ENCODE measurements around the gene TESPA1.
"Not testable (repeated sequence)": the region's sequence is repeated elsewhere in the genome, so short reads cannot be mapped to it uniquely, and the experiment has no call there.

Gene TESPA1, protein sequence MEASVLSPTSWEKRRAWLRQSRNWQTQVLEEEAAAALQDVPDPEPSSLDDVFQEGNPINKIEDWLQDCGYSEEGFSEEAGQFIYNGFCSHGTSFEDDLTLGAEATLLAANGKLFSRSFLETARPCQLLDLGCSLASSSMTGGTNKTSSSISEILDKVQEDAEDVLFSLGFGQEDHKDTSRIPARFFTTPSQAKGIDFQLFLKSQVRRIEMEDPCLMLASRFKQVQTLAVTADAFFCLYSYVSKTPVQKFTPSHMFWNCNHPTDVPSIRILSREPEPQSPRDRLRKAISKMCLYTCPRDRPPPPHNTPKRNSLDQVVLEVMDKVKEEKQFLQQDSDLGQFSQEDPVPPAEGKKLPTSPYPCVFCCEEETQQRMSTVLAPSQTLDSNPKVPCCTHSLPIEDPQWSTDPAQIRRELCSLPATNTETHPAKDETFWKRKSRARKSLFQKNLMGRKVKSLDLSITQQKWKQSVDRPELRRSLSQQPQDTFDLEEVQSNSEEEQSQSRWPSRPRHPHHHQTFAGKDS

DNA sequence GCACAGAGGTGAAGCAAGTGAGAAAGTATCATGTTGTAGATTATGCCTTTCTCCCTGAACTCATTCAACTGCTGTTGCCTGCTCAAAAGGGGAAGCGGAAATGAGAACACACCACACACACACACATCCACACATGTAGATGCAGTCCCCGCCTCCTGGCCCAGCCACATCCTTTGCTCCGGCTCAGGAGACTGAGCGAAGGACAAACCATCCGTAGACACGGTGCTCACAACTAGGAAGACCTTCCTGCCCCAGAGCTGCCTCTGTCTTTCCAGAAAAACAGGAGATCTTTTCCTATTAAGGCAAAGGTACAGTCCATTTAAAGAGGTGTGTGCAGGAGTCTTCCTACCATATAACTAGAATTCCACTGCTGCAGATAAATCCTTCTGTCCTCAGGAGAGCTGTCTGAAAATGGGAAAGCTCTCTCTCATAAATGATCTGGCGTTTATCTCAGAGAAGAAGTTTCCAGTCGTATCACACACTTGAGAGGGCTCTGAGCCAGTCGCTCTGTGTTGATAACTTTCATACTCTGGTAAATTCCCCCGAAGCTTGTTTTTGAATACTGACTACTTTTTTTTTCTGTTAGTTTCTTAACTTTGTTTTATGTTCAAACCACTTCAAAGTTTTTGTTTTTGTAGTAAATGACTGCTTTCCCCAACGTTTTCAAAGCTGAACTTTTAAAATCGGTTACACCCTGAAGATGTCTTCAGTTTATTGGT is at the start of gene TESPA1:
TESPA1 (minus strand) TSS at position 105 of the 719 bp plus-strand sequence. CDS start 10,200 bp downstream, outside the sequence.
- DNase-seq: no peak

DNA sequence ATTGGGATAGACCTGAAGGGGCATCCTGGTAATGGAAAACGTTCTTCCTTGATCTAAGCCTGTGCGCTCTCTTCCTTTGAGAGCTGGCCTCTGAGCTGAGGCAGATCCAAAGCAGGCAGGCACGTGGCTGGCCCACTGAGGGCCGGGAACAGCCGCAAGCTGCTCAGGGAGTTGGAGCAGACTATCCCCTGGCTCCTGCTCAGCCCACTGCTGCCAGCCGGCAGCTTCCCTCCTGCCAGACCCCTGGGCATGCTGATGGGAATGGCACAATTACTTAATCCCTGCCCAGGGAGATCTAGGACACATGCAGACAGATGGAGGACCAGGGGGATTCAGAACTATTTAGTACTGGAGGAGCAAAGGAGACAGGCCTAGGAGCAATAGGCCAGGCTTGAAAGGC is 49.7 kb upstream of the TESPA1 start:
- DNase-seq: no peak

DNA sequence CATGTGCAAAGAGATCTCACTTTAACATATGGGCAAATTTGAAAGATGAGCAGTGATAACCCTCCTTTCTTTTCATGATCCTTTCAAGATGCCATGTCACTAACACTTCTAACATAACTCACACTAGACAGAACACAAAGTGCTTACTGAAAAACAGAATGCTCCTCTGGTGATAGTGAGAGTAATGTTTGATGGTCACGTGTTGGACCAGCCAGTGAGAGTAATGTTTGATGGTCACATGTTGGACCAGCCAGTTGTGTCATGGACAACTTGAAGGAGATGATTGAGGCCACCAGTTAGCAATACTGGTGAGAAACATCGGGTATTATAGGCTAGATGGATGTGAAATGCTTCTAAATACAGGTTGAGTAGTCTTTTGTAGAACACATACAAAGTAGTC is 40.9 kb upstream of the TESPA1 start:
- no peak for DNase-seq

DNA sequence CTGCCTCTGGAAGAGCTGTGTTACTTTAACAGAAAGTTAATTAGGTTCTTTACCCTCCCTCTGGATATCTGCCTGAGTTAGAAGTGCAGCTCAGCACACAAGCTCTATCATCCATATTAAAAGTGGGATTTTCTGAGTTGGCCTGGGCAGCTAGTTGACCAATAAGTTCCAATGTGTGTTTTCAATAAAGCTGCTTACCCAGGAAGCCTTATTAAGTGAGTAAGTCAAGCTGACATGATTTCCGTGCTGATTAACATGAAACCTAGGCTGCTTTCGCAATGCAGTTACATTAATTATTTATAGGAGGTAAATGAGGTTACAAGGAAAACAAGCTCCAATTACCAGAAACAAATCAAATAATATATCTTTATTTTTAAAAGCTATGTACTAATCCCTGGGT is 40.0 kb upstream of the TESPA1 start:
- no peak for DNase-seq

DNA sequence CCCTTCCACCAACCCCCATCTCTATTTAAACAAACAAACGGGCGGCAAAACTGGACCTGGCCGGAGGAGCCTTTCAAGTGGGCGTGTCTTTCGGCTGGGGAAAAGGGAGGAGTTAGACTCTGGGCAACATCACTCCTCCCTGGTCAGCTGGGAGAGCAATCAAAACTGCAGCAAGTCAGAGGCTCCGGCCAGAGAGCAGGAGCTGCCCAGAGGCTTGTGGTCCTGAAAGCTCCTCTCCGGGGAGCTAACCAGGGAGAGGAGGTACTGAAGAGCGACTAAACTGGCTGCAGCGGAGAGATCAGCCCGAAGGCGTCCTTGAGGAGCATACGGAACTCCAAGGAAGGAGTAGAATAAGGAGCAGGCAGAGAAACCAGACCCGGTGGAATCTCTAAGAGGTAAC is 35.2 kb upstream of the TESPA1 start, which contains the start of gene NEUROD4:
NEUROD4 (plus strand) TSS at position 191 of the 400 bp plus-strand sequence. CDS start 6,466 bp downstream, outside the sequence.
- DNase-seq: no peak

DNA sequence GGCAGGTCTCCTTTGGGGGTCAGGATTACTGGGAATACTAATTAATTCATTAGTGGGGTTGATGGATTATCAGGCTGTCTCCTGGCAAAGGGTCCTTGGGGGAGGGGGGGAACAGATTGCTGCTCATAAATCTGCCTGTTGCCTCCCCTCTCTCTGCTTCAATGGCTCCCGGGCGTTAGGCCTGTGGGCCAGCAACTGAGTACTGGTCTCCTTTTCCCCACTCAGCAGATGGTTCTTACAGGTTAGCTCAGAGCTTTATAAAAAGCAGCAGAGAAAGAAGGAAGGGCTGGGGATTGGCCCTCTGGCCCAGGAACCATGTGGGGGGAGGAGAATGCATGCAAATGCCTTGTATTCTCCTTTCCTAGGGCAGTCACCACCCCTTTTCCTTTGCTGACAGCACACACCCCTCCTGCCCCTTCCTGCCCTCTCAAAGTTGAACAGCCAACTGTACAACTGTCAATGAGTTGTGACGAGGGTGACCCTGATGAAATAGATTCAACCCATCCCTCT is 32.9 kb upstream of the TESPA1 start:
- DNase-seq: no peak

DNA sequence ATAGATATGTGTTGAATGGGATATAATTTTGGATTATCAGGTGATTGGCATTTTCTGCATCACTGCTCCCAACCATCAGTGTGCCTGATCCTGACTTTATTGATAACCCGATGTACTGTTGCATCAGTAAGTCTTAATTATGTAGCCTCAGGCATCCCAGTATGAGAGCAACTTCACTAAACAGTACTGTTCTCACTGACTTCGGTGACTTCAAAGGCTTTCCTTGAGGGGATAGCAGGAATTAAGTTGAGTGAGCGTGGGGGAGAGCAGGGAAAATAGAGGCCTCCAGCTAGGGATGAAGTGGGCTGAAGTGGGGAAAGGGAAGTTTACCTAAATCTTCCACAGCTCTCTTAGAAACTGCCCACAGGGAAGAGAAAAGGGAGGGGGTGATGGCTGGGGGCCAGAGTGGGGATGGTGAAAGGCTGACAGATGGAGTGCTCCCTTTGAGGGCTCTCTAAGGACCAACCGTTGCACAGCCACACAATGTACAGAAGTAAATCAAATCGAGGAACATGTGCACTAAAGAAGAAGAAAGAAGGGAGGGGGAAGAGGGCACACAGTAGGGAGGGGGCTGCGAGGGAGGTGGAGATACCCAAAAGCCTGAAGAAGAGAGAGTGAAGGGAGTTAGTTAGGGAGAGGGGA is 24.5 kb upstream of the TESPA1 start:
- DNase-seq: no peak

DNA sequence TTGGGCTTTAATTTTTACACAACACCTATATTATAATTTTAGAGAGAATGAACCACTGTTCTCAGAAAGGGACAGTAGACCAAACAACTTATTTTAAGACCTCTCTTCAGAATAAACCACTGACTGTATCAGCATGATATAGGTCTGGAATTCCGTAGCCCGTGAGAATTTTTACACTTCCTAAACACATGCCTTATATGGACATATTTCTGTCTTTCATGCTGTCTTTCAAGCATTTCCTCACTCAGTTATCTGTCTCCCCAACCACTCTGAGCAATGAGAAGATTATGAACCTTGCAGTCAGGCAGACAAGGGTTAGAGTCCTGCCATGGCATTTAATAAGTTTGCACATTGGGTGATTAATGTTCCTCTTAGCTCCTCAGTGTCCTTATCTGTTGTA is 17.8 kb upstream of the TESPA1 start:
- DNase-seq: no peak

DNA sequence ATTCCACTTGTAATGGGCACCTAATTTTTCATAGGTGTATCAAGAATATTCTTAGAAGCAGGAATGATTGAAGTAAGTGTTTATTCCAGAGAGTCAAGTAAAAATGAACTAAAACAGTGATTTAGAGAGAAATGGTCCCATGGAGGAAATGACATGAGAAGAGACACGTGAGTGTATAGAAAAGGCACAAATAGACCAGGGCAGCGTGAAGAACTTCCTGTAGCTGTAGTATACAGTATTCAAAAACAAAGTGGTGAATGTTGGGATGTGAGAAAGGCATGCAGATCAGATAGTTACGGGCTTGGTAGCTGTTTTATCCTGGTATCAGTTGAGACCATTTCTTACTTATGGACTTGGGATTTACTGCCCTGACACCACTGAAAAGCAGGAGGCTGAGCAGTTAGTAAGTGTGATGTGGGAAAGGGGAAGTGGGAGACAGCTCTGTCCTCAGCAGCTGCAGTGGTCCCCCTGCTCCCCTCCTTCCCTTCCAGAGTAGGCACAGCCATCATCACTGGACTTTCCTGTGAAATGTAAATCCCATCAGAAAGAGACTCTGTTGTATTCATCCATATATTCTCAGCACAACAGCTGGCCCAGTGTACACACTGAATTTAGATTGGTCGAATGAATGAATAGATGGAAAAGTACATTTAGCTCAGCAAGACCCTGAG is 16.8 kb upstream of the TESPA1 start:
- DNase-seq: no peak

DNA sequence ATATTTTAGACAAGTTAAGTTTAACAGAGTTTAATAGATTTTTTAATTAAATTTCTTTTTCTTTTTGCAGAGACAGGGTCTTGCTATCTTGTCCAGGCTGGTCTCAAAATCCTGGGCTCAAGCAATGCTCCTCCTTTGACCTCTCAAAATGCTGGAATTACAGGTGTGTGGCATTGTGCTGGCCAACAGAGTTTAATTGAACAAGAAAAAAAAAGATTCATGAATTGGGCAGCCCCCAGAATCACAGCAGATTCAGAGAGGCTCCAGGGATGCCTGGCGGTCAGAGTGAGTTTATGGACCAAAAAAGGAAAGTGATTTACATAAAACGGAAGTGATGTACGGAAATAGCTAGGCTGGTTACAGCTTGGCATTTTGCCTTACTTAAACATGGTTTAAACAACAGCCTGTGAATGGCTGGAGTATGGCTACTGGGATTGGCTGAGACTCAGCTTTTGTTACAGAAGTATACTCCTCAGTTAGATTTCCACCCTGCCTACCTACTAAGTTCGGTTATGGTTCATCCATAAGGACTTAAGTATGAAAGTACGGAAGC is 14.5 kb upstream of the TESPA1 start:
- DNase-seq: no peak

DNA sequence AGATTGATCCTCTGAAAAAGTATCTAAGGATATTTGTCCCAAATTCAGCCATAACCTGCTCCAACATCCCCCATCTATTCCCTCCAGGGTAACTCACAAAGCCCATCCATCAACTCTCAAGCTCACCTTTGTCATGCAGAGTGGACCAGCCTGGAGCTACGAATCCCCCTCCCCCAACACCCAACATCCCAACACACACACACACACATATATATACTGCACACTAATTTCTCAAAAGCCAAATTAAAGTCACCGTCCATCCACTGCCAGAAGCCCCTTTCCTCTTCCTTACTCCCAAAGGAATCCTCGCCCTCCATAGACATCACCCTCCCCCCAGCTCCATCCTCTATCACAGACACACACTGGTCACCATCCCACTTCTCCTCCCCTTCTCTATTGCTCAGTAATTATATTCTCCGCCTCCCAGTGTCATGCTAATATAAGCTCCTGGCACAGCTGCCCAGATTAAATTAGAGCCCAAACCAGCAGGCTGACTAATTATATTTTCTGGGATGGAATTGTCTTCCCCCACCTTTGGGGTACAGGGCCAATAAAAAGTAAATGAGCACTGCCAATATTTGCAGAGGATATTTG is 13.5 kb upstream of the TESPA1 start:
- DNase-seq: no peak

DNA sequence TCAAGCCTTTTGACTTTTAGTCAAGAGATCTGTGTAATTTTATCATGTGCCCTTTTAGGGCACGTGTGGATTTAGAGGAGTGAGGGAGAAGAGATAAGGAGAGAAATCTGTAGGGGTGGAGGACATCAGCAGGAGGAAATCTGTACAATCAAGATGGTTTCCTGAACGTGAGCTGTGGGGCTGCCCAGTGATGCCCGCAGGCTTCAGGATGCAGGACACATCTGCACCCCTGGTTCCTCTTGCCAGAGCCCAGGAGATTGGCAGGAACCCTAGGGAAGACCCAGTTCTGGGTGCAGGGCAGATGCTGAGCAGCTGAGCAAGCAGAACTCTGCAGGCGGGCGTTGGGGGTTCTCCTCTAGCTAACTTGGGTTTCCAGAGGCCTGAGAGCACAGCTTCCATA is 11.6 kb upstream of the TESPA1 start:
- no peak for DNase-seq

DNA sequence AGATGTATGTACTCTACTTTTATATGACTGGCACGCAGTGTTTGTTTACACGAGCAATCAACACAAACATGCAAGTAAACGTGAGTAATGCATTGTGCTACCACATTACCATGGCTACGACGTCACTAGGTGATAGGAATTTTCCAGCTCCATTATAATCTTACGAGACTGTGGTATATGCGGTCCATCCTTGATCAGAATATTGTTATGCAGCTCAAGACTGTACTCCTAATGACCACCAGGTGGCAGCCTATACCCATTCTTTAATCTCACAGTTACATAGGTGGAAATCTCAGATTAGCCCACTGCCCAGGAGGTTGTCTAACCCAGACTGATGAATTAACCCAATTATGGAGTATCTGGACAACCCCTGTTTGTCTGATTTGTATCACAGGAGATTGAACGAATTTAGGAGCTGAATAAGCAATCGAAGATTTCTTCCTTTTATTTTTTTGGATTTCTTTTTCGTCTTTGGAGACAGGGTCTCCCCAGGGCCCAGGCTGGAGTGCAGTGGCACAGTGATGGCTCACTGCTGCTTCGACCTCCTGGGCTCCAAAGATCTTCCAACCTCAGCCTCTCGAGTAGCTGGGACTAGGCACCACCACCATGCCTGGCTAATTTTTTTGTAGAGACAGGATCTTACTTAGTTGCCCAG is 8.7 kb upstream of the TESPA1 start:
- peak in 1 of 2 experiments; percentile 4 for DNase-seq

DNA sequence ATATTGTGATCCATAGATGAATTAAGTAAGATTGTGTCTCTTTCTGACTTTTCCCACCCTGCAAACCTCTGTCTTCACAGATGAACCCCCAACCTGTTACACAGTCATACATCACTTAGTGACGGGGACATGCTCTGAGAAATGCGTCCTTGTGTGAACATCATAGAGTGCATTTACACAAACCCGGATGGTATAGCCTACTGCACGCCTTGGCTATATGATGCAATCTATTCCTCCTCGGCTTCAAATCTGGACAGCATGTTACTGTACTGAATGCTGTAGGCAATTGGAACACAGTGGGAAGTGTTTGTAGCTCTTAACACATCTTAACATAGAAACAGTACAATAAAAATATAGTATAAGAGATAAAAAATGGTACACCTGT is 7.4 kb upstream of the TESPA1 start:
- DNase-seq: no peak

DNA sequence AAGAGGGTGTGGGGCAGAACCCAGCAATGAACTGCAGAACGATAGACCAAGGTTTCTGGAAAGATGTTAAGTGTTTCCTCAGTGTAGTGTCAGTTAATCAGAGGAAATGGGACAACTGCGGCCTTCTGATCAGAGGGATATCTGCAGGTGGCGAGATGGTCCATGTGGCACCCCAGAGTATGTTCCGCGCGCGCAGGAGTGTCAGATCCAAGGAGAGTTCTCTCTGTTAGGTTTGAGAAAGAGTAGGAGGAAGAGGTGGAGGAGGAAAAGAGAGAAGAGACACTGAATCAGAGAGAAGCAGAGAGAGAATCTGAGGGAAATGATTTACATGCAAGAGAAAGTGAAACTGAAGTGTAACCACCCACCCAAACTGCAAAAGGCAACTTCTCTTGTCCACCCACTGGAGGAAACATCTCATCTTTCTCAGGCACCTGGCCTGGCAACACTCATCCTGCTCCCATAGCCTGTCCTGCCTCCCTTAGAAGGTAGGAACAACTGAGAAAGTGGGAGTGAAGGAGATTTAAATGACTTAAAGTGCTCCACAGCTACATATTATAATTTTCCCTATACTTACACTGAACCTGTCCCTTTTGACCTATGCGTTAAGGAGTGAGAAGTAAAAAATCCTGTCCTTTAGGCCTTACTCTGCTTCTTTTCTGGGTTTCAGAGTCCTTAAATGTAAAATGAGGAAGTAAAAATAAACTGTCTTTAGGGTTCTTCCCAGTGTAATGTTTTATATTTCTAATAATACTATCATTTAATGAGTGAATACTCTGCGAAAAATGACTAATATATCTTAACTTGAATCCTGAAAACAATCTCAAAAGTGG is 6.8 kb upstream of the TESPA1 start:
- no peak for DNase-seq

DNA sequence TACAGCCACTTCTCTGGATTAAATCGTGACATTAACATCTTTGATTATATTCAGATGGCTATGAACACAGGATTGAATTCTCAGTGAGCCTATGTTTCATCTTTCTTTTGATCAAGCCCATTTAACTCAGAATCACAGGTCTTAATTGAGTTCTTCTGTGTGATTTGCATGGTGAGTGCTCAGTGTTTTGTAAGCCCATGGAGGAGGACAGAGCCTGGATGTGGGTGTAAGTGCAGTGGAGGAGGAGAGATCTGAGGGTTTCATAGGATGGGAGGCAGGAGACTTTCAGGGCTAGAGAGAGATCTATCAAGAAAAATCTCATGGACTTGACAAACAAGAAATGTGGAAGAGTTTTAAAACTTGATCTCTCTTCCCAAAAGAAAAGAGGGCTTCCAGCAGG is 5.3 kb upstream of the TESPA1 start:
- no peak for DNase-seq

DNA sequence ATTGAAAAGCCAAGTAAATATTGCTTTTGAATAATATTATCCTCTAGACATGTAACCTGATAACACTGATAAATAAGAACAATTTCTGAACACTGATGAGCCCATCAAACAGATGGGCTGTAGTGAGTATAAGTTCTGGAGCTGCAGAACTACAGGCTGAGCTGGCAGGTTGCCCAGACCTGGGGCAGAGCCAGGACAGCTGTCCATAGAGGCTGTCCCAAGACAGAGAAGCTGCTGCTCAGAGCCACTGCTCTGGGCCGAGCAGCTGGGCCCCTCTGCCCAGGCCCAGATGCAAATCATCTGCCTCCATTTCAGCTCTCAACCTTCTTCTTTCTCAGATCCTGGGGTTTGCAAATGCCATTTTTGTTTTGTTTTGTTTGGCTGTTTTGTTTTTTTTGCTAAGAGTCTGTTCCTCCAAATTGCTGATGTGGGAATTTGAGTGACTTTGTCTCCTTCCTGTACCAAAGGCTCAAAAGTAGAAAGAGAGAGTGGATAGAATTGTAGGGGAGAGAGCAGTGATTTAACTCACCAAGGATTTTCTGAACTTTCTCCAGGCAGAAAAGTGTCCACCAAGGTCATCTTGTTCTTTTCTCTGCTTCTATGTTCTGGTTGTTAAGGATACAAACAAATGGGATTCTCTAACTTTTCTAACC is 4.0 kb upstream of the TESPA1 start:
- no peak for DNase-seq

DNA sequence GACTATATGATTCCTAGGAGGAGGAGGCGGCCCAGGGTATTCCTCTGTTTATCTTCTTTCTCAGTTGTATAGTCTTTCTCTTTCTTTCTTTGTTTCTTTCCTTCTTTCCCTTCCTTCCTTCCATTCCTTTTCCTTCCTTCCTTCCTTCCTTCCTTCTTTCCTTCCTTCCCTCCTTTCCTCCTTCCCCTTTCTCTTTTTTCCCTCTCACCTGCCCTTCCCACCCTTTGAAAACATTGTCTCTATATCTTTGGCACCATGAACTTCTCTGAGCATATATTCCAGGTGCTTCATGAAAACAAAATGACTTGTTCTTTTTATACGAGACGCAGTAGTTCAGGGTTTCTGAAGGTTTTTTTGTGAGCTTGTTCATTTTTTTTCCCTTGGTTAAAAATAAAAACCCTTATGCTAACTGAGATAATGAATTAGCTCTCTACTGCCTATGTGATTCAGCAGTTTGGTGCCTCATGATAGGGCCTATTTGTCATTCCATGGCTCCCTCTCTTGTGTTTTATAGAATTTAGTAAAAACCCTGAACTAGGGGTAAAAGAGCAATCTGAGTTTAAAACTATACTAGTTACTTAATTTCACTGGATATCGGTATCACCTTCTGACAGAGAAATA is 3.2 kb upstream of the TESPA1 start:
- no peak for DNase-seq

DNA sequence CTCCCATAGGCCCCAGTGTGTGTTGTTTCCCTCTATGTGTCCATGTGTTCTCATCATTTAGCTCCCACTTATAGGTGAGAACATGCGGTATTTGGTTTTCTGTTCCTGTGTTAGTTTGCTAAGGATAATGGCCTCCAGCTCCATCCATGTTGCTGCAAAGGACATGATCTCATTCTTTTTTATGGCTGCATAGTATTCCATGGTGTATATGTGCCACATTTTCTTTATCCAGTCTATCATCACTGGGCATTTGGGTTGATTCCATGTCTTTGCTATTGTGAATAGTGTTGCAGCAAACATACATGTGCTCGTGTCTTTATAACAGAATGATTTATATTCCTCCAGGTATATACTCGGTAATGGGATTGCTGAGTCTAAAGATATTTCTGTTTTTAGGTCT is 2.2 kb upstream of the TESPA1 start:
- DNase-seq: not testable (repeated sequence)

Measured in cerebellar nuclear complex (tissue), 1 donor.